Peyer's patch (tissue), 4 donors: ENCODE results near the gene EVPL. TPM values are rescaled to one million over a fixed set of nuclear protein-coding genes. Genes with fewer than 3 reads are reported as not detected.

Experiments used
- DNase-seq, 3 donors: peaks; one replicate each; pipeline ENCODE4 v3.0.0-alpha.2; 2017 to 2019
- H3K27ac ChIP-seq, 4 donors: fragments of 200-600 bp; sonication (generic); one replicate each; pipeline ENCODE4 v1.5.1; 2016 to 2019
- H3K27me3 ChIP-seq, 2 donors: fragments of 200-600 bp; sonication (generic); one replicate each; pipeline ENCODE4 v1.5.1; 2019
- H3K36me3 ChIP-seq, 3 donors: fragments of 200-600 bp; sonication (generic); one replicate each; pipeline ENCODE4 v1.5.1; 2016 to 2019
- H3K4me1 ChIP-seq, 4 donors: fragments of 200-600 bp; sonication (generic); one replicate each; pipeline ENCODE4 v1.5.1; 2016 to 2019
- H3K4me3 ChIP-seq, 4 donors: fragments of 200-600 bp; sonication (generic); 1 replicate in 3 of 4; 2 replicates in 1 of 4; pipeline ENCODE4 v1.5.1; 2016 to 2019; ENCODE audit warnings: mild to moderate bottlenecking in 1 of 4
- H3K9me3 ChIP-seq, 4 donors: fragments of 200-600 bp; sonication (generic); one replicate each; pipeline ENCODE4 v1.5.1; 2016 to 2019; ENCODE audit warnings: mild to moderate bottlenecking in 1 of 4
- CTCF ChIP-seq, 6 experiments: fragments of 450-650 bp in 4 of 6; fragments of 200-600 bp in 2 of 6; sonication (generic) in 1 of 6; IDR thresholded peaks; one replicate each; pipeline ENCODE4 v1.5.1; 2017 to 2019; ENCODE audit warnings: antibody characterized with exemption in 6 of 6, mild to moderate bottlenecking in 3 of 6, moderate library complexity in 1 of 6
- POLR2A ChIP-seq, 2 donors: fragments of 450-650 bp; IDR thresholded peaks; one replicate each; pipeline ENCODE4 v1.5.1; 2017; ENCODE audit warnings: antibody characterized with exemption in 2 of 2, mild to moderate bottlenecking in 2 of 2, moderate library complexity in 2 of 2
- total RNA-seq, 4 donors: library from RNA; depleted of rRNA; stranded (reverse); fragments of >200 nt; gene quantifications; one replicate each; pipeline ENCODE4 v1.1.0, GENCODE V29; 2016

EVPL gene
- total RNA-seq, 4 donors from 2014 or later = 26.4 to 87.8 (median 55.0) TPM

DNA sequence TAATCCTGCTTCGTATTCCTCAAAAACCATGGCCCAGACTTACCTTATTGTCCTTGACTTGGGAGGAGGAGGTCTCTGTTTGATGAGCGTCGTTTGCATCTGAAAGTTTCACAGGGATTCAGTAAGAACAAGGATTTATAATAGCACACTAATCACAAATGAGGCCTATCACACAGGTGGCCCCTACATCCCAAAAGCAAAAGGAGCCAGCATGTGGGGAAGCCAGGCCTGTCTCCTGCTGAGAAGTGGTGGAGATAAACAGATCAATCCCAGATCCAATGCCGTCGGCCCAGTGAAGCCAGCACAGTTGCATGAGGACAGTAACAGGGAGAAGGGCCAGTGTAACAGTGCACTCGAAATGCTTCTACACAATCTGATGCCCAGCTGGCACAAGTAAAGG, 13.3 kb upstream of the EVPL start:
- Histone ChIP-seq H3K36me3 (peaks cover 0 to 79% (median 0%) of the 10 kb centered on the region in 3 donors), H3K27ac (peak overlapping the region in 1 of 4 donors; percentile 62), H3K9me3 (no peaks in the 10 kb centered on the region), H3K4me1 (no peaks in the 10 kb centered on the region), H3K27me3 (no peaks in the 10 kb centered on the region), H3K4me3 (no peak overlapping the region)
- no peak for TF ChIP-seq CTCF (IDR thresholded peaks at IDR 0.05)
- no peak for DNase-seq

DNA sequence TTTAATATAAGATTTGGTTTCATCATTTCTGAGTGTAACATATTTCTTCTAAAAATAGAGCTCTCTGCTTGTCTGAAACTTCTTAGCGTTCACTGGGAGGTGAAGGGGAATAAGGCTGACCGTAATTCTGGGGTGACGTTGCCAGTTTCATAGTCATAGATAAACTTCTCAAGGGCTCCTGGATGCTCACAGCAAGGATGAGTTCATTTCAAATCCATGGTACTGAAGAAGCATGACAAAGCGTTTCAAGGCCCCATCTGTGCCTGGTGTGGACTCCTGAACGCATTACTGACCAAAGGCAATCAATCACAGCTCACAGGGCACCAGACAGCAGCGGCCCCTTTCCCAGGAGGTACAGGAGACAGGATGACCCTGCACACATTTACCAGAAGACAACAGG, 12.0 kb upstream of the EVPL start:
- TF ChIP-seq CTCF (IDR thresholded peaks at IDR 0.05) (no peak), POLR2A (IDR thresholded peaks at IDR 0.05) (no peak)
- no peaks in the 10 kb centered on the region for H3K9me3 ChIP-seq
- no peak overlapping the region for H3K4me3 ChIP-seq
- H3K27me3 ChIP-seq = no peaks in the 10 kb centered on the region
- no peak for DNase-seq
- H3K36me3 ChIP-seq = peaks cover 0 to 67% (median 0%) of the 10 kb centered on the region in 3 donors
- peak overlapping the region in 1 of 4 donors; percentile 62 for H3K27ac ChIP-seq
- H3K4me1 ChIP-seq = no peaks in the 10 kb centered on the region

DNA sequence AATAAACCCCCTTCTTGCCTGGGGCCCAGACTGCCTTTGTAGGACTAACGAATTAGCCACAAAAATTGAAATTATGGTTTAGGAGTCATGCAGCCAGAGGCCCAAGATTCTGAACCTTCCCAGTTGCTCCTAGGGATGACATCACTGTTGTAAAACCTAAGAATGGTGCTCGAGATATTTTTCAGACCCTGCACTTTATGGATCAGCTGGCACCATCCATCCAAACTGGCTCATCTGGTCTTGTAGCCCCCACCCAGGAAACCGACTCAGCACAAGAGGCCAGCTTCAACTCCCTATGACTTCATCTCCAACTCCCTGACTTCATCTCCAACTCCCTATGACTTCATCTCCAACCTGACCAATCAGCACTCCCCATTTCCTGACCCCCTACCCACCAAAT, 10.9 kb upstream of the EVPL start:
- Histone ChIP-seq H3K27ac (peak overlapping the region in 1 of 4 donors; percentile 62), H3K36me3 (peaks cover 0 to 56% (median 0%) of the 10 kb centered on the region in 3 donors)

GRCh38 chr17:76036497-76037261, 9.6 kb upstream of the EVPL start:
- TF ChIP-seq CTCF (IDR thresholded peaks at IDR 0.05) (no peak), POLR2A (IDR thresholded peaks at IDR 0.05) (no peak)
- Histone ChIP-seq H3K9me3 (no peaks in the 10 kb centered on the region), H3K4me3 (no peak overlapping the region), H3K27me3 (no peaks in the 10 kb centered on the region), H3K27ac (peak overlapping the region in 1 of 4 donors; percentile 62), H3K4me1 (peaks cover 0 to 5% (median 0%) of the 10 kb centered on the region in 4 donors), H3K36me3 (peaks cover 0 to 42% (median 0%) of the 10 kb centered on the region in 3 donors)
- DNase-seq = no peak

More for the DNA sequence above, 10.9 kb upstream of the EVPL start:
- no peak for DNase-seq
- no peaks in the 10 kb centered on the region for H3K27me3 ChIP-seq
- TF ChIP-seq POLR2A (IDR thresholded peaks at IDR 0.05) = no peak
- TF ChIP-seq CTCF (IDR thresholded peaks at IDR 0.05) = no peak
- H3K9me3 ChIP-seq = no peaks in the 10 kb centered on the region
- no peaks in the 10 kb centered on the region for H3K4me1 ChIP-seq
- no peak overlapping the region for H3K4me3 ChIP-seq

GRCh38 chr17:76034428-76035350, 7.6 kb upstream of the EVPL start:
- DNase-seq = no peak
- TF ChIP-seq CTCF (IDR thresholded peaks at IDR 0.05) = no peak
- no peak for TF ChIP-seq POLR2A (IDR thresholded peaks at IDR 0.05)
- peak overlapping the region in 1 of 4 donors; percentile 62 for H3K27ac ChIP-seq

More at GRCh38 chr17:76034428-76035350, 7.6 kb upstream of the EVPL start:
- Histone ChIP-seq H3K27me3 (no peaks in the 10 kb centered on the region), H3K4me3 (no peak overlapping the region), H3K4me1 (peaks cover 0 to 8% (median 0%) of the 10 kb centered on the region in 4 donors), H3K36me3 (peaks cover 0 to 22% (median 0%) of the 10 kb centered on the region in 3 donors), H3K9me3 (no peaks in the 10 kb centered on the region)
